Measurements from ENCODE around the gene CRHR1. TPM values are rescaled to one million over a fixed set of nuclear protein-coding genes. Genes with fewer than 3 reads are reported as not detected.

CRHR1 gene
- total and polyA plus RNA-seq, 10 of the 15 experiments (the other 5 are each of a cell fraction or from before 2014, with no cell fraction given): 0.08 TPM; not detected in 9

DNA sequence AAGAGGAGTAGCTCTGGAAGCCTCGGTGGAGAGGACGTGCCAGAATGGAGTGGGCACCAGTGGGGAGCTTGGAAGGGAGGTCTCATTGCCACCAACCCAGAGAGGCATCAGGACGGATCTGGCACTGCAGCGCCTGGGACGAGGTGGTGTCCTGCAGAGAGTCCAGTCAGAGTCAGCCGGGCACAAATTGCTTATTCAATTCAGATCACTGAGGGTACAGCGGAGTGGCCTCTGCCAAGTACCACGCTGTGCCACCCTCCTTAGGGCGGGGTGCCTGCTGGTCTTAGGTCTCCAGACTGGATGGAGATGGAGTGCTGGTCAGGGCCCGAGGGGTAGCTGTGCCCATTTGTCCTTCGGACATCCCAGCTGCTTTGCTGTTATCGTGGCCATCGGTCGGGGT is 41.7 kb downstream of the CRHR1 start:
- Histone ChIP-seq H3K9ac (ENCODE audit: control insufficient read depth, insufficient read depth, low read length) (no peak overlapping the region), H3K27ac (ENCODE audit: control insufficient read depth, insufficient read depth) (no peak overlapping the region), H3K27me3 (replicated peaks in 1 of 2; ENCODE audit: control insufficient read depth in 2 of 2, insufficient read depth in 2 of 2, low read length in 1 of 2) (peaks cover 0 to 3% of the 10 kb centered on the region in 2 experiments; a peak in 2 of 4 replicates), H3K36me3 (ENCODE audit: control insufficient read depth in 2 of 2, insufficient read depth in 2 of 2, low read length in 1 of 2) (no peaks in the 10 kb centered on the region), H3K4me2 (ENCODE audit: control insufficient read depth, insufficient read depth) (no peak overlapping the region), H2AFZ (ENCODE audit: control insufficient read depth, low read depth, low read length) (no peak overlapping the region), H4K20me1 (ENCODE audit: control insufficient read depth, insufficient read depth) (no peaks in the 10 kb centered on the region; the same call in 1 of the 2 replicates), H3K4me3 (no peak overlapping the region), H3K79me2 (ENCODE audit: control insufficient read depth, insufficient read depth, low read length) (no peaks in the 10 kb centered on the region), H3K4me1 (ENCODE audit: control insufficient read depth, insufficient read depth, low read length) (no peaks in the 10 kb centered on the region), H3K9me3 (replicated peaks; ENCODE audit: control insufficient read depth, insufficient read depth, low read length) (no peaks in the 10 kb centered on the region)
- SMC1A ChIA-PET (ENCODE audit: uncharacterized antibody, unreplicated experiment): no interaction called here
- ATAC-seq (no peak), DNase-seq (ENCODE audit: low read depth, low spot score) (no peak), FAIRE-seq (no peak)
- TF ChIP-seq NBN (IDR thresholded peaks at IDR 0.05) (no peak), STAT1 (conservative IDR thresholded peaks at IDR 0.05) (no peak), RFX5 (IDR thresholded peaks at IDR 0.05; ENCODE audit: low read depth, low read length) (no peak), YY1 (IDR thresholded peaks at IDR 0.05; ENCODE audit: low read depth, low read length) (no peak), SMARCA5 (IDR thresholded peaks at IDR 0.05) (no peak), TBL1XR1 (IDR thresholded peaks at IDR 0.05; ENCODE audit: low read depth, low read length) (no peak), PKNOX1 (IDR thresholded peaks at IDR 0.05) (no peak), MYB (IDR thresholded peaks at IDR 0.05; ENCODE audit: borderline replicate concordance, low read depth, low read length) (no peak), ZNF207 (IDR thresholded peaks at IDR 0.05; ENCODE audit: borderline replicate concordance) (no peak), PAX8 (IDR thresholded peaks at IDR 0.05) (no peak)
- TF ChIP-seq, protein P1, sequence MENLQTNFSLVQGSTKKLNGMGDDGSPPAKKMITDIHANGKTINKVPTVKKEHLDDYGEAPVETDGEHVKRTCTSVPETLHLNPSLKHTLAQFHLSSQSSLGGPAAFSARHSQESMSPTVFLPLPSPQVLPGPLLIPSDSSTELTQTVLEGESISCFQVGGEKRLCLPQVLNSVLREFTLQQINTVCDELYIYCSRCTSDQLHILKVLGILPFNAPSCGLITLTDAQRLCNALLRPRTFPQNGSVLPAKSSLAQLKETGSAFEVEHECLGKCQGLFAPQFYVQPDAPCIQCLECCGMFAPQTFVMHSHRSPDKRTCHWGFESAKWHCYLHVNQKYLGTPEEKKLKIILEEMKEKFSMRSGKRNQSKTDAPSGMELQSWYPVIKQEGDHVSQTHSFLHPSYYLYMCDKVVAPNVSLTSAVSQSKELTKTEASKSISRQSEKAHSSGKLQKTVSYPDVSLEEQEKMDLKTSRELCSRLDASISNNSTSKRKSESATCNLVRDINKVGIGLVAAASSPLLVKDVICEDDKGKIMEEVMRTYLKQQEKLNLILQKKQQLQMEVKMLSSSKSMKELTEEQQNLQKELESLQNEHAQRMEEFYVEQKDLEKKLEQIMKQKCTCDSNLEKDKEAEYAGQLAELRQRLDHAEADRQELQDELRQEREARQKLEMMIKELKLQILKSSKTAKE (IDR thresholded peaks at IDR 0.05; ENCODE audit: low read depth, poor library complexity, severe bottlenecking): no peak
- TF ChIP-seq, protein P2, sequence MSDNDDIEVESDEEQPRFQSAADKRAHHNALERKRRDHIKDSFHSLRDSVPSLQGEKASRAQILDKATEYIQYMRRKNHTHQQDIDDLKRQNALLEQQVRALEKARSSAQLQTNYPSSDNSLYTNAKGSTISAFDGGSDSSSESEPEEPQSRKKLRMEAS (IDR thresholded peaks at IDR 0.05; ENCODE audit: low read depth, low read length): no peak
- TF ChIP-seq, protein P3, sequence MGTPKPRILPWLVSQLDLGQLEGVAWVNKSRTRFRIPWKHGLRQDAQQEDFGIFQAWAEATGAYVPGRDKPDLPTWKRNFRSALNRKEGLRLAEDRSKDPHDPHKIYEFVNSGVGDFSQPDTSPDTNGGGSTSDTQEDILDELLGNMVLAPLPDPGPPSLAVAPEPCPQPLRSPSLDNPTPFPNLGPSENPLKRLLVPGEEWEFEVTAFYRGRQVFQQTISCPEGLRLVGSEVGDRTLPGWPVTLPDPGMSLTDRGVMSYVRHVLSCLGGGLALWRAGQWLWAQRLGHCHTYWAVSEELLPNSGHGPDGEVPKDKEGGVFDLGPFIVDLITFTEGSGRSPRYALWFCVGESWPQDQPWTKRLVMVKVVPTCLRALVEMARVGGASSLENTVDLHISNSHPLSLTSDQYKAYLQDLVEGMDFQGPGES (IDR thresholded peaks at IDR 0.05): no peak
- no TSS peak for BruUV-seq (replicated peaks)
- RAD21 ChIA-PET (ENCODE audit: unreplicated experiment): no interaction called here
- CTCF ChIA-PET: interaction anchor here (3.2 kb wide), 1 partner anchor 186 kb away, joined by 12 read pairs; no protein-coding TSS in a partner anchor
- intact Hi-C loops (cut with micrococcal nuclease; ENCODE audit: unreplicated experiment) (no loop called here), in situ Hi-C loops (cut with MboI) (loop anchor here (25.0 kb wide), 1 partner anchor 413 kb away; no protein-coding TSS in a partner anchor)
- POLR2A ChIA-PET: no interaction called here
- 29% methylated on average over 14 of the region's 14 CpGs for WGBS (ENCODE audit: insufficient coverage, insufficient replicate concordance, low lambda C conversion rate, missing lambda C conversion rate)

Measured in GM12878 (cell line).